Measurements from ENCODE around the gene VARS1. TPM values are rescaled to one million over a fixed set of nuclear protein-coding genes. Genes with fewer than 3 reads are reported as not detected.
A peak's percentile ranks its signal among the peaks of the same experiment; 100 is the strongest.
"Not testable (repeated sequence)": the region's sequence is repeated elsewhere in the genome, so short reads cannot be mapped to it uniquely, and the experiment has no call there.

Gene VARS1
- total RNA-seq, 1 donor from 2014 or later: 48.3 TPM

DNA sequence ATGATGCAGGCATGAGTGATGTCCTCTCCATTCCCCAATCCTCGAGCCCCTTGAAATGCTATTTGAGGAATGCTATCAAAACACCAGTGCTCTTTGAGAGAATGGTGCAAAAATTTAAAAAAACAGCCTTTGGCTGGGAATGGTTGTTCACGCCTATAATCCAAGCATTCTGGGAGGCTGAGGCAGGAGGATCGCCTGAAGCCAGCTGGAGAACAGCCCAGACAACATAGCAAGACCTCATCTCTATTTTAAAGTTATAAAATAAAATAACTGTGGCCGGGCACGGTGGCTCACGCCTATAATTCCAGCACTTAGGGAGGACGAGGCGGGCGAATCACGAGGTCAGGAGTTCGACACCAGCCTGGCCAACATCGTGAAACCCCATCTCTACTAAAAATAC, 4.2 kb upstream of the VARS1 start:
- Histone ChIP-seq H3K9me3 (no peaks in the 10 kb centered on the region), H3K27ac (peak overlapping the region; percentile 68 to 78), H3K4me1 (peaks cover under 1 to 12% of the 10 kb centered on the region in 2 donors), H3K27me3 (no peaks in the 10 kb centered on the region), H3K4me3 (no peak overlapping the region), H3K36me3 (peaks cover 3 to 10% of the 10 kb centered on the region in 2 donors)
- peak in 1 of 2 donors; percentile 82 for DNase-seq (ENCODE audit: low spot score in 2 of 2)
- TF ChIP-seq, protein P1, sequence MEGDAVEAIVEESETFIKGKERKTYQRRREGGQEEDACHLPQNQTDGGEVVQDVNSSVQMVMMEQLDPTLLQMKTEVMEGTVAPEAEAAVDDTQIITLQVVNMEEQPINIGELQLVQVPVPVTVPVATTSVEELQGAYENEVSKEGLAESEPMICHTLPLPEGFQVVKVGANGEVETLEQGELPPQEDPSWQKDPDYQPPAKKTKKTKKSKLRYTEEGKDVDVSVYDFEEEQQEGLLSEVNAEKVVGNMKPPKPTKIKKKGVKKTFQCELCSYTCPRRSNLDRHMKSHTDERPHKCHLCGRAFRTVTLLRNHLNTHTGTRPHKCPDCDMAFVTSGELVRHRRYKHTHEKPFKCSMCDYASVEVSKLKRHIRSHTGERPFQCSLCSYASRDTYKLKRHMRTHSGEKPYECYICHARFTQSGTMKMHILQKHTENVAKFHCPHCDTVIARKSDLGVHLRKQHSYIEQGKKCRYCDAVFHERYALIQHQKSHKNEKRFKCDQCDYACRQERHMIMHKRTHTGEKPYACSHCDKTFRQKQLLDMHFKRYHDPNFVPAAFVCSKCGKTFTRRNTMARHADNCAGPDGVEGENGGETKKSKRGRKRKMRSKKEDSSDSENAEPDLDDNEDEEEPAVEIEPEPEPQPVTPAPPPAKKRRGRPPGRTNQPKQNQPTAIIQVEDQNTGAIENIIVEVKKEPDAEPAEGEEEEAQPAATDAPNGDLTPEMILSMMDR (IDR thresholded peaks at IDR 0.05): no peak
- intact Hi-C loops (cut with DNase I): no loop called here

GRCh38 chr6:31797588-31797987, 2.0 kb upstream of the VARS1 start:
- DNase-seq (ENCODE audit: low spot score in 2 of 2): no peak
- peak overlapping the region; percentile 18 to 88 for H3K27ac ChIP-seq
- intact Hi-C loops (cut with DNase I): loop anchor here (2.0 kb wide), 1 partner anchor 29 kb away; the partner anchor contains the start of gene HSPA1B

GRCh38 chr6:31796993-31797385, 1.4 kb upstream of the VARS1 start:
- TF ChIP-seq, protein P1 (IDR thresholded peaks at IDR 0.05): no peak
- Histone ChIP-seq H3K27me3 (no peaks in the 10 kb centered on the region), H3K9me3 (no peaks in the 10 kb centered on the region), H3K4me1 (peaks cover 4 to 18% of the 10 kb centered on the region in 2 donors), H3K36me3 (peaks cover 5 to 10% of the 10 kb centered on the region in 2 donors), H3K27ac (peak overlapping the region; percentile 88 to 92), H3K4me3 (no peak overlapping the region)
- intact Hi-C loops (cut with DNase I): loop anchor here (1.0 to 2.0 kb wide), 2 partner anchors 9 to 30 kb away; partner anchors contain the start of genes HSPA1B and LSM2
- DNase-seq (ENCODE audit: low spot score in 2 of 2): no peak

More at GRCh38 chr6:31797588-31797987, 2.0 kb upstream of the VARS1 start:
- Histone ChIP-seq H3K36me3 (peaks cover 4 to 9% of the 10 kb centered on the region in 2 donors), H3K27me3 (no peaks in the 10 kb centered on the region), H3K4me3 (no peak overlapping the region), H3K9me3 (no peaks in the 10 kb centered on the region), H3K4me1 (peaks cover 4 to 18% of the 10 kb centered on the region in 2 donors)
- TF ChIP-seq, protein P1 (IDR thresholded peaks at IDR 0.05): no peak

DNA sequence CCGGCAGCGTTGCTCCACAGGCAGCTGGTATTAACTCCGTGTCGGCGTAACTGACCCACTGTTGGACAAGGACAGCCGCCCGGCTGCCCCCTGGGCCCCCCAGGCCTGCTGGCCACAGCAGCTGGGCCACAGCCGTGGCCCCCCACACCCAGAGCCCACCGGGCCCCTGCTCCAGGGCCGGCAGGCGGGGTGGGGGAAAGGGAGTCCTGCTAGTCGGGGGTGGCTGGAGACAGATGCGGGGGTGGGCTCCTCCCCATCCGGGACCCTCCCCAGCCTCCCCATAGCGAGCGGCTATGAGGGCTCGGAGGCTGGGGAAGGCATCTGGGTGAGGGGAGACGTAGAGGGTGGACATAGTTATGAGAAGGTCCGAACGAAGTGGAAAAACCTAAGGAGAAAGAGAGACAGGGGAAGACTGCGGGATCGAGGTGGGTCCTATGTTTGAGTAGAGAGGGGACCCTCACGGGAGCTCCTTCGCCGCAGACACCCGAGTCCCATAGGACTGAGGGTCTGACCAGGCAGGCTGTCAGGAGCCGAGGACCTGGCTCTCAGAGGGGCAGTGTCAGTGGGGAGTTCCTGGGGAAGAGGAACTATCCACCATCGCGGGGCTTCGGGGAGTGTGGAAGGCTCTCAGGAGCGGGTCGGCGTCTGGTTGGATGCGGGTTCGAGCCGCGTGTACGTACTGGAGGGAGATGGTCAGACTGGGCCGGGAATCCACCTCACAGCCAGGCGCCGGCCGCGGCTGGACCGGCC, 511 bp downstream of the VARS1 start:
- peaks cover 4 to 18% of the 10 kb centered on the region in 2 donors for H3K4me1 ChIP-seq
- no peaks in the 10 kb centered on the region for H3K27me3 ChIP-seq
- TF ChIP-seq, protein P1 (IDR thresholded peaks at IDR 0.05): no peak
- peak overlapping the region; percentile 81 to 83 for H3K4me3 ChIP-seq
- no peaks in the 10 kb centered on the region for H3K9me3 ChIP-seq
- intact Hi-C loops (cut with DNase I): loop anchor here (2.0 kb wide), 3 partner anchors 20 to 68 kb away; partner anchors contain the start of genes DDAH2, HSPA1A, HSPA1L and NEU1
- no peak for DNase-seq (ENCODE audit: low spot score in 2 of 2)
- H3K36me3 ChIP-seq: peaks cover 0 to 22% of the 10 kb centered on the region in 2 donors
- H3K27ac ChIP-seq: peak overlapping the region; percentile 88 to 92

GRCh38 chr6:31794294-31794865, 1.2 kb downstream of the VARS1 start:
- TF ChIP-seq, protein P1 (IDR thresholded peaks at IDR 0.05): no peak
- peak overlapping the region; percentile 88 to 92 for H3K27ac ChIP-seq
- H3K4me3 ChIP-seq: peak overlapping the region; percentile 81 to 83
- H3K4me1 ChIP-seq: peaks cover 4 to 18% of the 10 kb centered on the region in 2 donors
- peaks cover 2 to 27% of the 10 kb centered on the region in 2 donors for H3K36me3 ChIP-seq
- H3K9me3 ChIP-seq: no peaks in the 10 kb centered on the region
- no peaks in the 10 kb centered on the region for H3K27me3 ChIP-seq
- intact Hi-C loops (cut with DNase I): loop anchor here (2.0 kb wide), 3 partner anchors 20 to 68 kb away; partner anchors contain the start of genes DDAH2, HSPA1A, HSPA1L and NEU1
- no peak for DNase-seq (ENCODE audit: low spot score in 2 of 2)

GRCh38 chr6:31793927-31794245, 1.7 kb downstream of the VARS1 start:
- not testable (repeated sequence) for H3K27me3 ChIP-seq; H3K9me3 ChIP-seq; DNase-seq (ENCODE audit: low spot score in 2 of 2)
- peaks cover 4 to 29% of the 10 kb centered on the region in 2 donors for H3K36me3 ChIP-seq
- peaks cover 4 to 14% of the 10 kb centered on the region in 2 donors for H3K4me1 ChIP-seq
- intact Hi-C loops (cut with DNase I): loop anchor here (2.0 kb wide), 3 partner anchors 21 to 69 kb away; partner anchors contain the start of genes DDAH2, HSPA1A, HSPA1L and NEU1
- peak overlapping the region; percentile 88 to 92 for H3K27ac ChIP-seq
- peak overlapping the region in 1 of 2 donors; percentile 81 for H3K4me3 ChIP-seq

Measured in ascending aorta (tissue), 2 donors.